Measurements from ENCODE around the gene PDE11A.

- TF ChIP-seq CTCF (IDR thresholded peaks at IDR 0.05; ENCODE audit: low read depth, low read length) = no peak
- no peak for TF ChIP-seq EZH2phosphoT487 (IDR thresholded peaks at IDR 0.05; ENCODE audit: low read depth)
Measured at GRCh38 chr2:177869209-177869608, 203.4 kb downstream of the PDE11A start.
